ENCODE measurements around the gene GGA3.

- TF ChIP-seq CTCF (IDR thresholded peaks at IDR 0.05) (no peak), POLR2A (IDR thresholded peaks at IDR 0.05) (no peak)
Observed at GRCh38 chr17:75207760-75208159, 53.6 kb downstream of the GGA3 start.

All from heart left ventricle (tissue), 13 donors.